ENCODE data around the gene HDAC4.

HDAC4 gene

DNA sequence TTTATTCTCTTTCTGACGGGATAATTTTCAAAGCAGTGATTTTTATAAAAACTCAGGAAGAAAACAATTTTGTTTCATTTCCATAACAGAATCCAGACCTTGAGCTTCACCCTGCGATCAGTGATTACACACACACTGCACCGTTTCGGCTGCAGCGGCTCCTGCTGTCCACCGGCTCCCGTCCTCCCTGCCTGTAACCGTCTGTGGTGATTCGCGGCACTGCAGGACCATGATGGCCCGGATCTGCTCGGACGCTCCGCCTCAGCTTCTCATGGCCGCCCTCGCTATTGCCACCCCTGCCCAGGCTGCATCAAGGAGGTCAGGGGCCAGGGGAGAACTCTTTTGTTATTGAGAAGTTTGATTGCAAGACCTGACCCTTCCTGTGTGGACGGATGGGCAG is 306.9 kb downstream of the HDAC4 start:
- DNase-seq = no peak

DNA sequence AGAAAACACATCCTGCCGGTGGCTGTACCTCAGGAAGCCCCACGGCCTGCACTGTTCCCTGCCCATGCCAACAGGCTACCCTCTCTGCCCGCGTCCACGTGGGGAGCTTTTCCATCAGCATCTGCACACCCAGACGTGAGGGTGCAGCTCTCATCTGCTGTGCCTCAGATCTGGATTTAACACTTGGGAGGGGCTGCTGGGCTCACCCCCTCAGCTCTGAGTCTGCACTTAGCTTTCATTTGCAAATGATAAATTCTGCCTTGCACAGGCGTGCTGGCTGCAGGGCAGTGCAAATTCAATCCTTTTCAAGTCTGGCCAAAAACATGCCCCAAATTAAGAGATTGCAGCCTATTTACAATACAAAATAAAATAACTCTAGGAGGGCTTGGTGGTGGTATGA is 307.3 kb downstream of the HDAC4 start:
- no peak for DNase-seq

DNA sequence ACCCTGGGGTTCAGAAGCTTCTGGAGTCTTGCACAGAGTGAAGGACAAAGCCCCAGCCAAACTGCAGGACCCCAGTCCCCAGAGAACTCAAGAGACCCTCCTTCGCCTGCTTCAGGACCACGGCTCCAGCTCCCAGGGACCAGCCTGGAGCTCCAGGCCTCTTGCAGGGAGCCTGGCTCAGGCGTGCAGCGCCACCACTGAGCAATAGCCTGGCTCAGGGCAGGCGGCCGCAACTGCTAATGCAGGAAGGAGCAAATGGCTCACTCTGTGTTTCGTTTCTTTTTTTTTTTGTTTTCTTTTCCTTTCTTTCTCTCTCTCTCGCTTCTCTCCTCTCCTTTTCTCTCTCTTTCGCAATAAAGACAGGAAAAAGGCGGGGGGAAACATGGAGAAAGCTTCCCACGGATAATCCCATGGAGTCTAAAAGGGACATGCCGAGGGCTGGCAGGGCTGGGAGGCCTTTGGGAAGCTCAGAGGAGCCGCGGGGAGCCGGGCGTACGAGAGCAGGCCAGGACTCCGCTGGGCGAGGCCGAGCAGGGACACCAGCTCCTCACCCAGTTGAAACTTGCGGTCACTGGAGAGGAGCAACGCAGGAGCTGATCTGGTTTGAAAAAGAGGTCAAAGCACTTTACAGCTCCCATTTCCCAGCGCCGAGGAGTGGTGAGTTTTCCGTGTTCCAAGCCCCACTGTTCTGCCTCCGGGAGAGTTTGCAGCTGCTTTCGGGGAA is 308.1 kb downstream of the HDAC4 start:
- no peak for DNase-seq

DNA sequence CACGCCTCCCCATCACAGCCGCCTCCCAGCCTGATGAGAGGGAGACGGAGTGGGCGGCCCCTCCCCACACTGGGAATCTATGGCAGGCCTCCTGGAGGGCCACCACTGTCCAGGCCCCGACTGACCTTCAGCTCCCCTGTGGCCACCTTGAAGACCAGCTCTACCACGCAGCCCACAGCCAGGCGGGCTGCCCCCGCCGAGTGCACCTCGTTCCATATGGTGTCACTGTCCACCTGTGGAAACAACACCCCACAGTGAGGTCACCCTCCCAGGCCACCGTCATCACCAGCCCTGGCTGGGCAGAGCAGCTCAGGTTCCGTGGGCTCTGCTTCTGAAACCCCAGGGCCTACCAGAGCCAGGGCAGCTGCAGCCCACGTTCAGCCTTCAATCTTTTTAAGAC is 310.9 kb downstream of the HDAC4 start:
- no peak for DNase-seq

DNA sequence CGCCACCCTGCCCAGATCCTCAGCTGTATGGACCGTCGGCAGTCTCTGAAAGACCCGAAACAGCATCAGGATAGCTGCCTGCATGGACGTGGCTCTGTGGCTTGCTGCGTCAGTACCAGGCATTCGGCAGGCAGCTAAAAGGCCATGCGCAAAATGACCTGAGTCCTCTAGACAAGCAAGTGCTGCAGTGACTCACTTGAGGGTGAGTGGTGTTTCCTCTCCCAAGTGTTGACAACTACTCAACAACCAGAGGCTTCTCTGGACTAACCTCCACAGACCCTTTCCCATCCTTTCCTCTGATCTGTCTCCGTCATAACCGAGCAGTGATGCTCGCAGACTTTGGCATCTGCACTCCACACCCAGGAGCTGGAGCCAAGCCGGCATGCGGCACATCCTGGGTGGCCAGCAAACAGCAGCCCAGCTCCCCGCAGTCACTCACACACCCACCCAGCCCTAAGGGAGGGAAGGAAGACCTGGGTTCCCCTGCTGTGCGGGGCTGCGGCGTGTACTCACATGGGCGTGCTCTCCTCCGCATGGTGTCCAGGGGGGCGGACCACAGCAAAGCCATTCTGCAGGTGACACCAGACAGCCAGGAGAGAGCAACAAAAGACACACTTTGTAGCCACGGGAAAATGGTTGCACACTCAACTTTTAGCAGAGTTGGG is 313.6 kb downstream of the HDAC4 start:
- no peak for DNase-seq

DNA sequence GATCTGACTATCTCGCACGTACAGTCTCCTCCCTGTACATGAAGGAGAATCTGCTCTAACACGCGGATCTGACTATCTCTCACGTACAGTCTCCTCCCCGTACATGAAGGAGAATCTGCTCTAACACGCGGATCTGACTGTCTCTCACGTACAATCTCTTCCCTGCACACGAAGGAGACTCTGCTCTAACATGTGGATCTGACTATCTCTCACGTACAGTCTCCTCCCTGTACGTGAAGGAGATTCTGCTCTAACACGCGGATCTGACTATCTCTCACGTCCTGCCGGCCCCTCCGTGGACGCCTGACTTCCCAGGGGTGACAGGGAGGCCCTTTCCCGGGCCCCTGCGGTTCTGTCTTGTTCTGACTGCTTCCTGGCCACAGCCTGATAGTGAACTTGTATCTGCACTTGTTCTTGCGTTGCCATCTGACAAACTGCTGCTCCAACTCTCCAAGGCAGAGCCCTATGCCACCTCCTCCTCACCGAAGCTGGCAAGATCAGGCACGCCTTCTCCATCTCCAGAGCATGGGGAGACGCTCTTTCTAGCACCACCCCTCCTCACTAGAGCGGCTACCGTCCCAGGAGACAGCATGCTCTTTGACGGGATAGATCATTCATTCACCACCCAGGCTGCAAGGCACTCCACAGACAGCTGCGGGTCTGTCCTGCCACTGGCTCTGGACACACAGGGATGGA is 314.3 kb downstream of the HDAC4 start:
- no peak for DNase-seq

DNA sequence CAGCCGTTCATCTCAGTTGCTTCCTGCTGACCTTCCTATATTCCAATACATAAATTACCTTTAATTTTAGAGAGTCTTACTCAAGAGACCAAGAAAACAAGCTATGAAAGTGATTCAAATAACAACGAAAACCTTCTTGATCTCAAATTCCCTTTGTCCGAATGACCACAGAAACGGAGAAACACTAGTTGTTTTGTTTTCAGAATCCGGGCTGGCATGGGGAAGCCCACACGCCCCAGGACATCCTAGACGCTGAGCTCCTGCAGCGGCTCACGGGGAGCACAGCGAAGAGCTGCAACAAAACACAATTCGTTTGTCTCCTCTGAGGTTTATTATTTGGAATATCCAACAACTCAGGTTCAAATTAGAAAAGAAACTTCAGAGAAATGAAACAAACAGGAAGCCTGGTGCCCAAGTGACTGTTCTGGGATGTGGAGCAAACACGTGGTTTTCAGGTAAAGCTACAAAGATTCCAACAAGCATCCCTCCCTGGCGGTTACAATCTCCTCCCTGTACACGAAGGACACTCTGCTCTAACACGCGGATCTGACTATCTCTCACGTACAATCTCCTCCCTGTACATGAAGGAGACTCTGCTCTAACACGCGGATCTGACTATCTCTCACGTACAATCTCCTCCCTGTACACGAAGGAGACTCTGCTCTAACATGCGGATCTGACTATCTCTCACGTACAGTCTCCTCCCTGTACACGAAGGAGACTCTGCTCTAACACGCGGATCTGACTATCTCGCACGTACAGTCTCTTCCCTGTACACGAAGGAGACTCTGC is 315.4 kb downstream of the HDAC4 start:
- no peak for DNase-seq

DNA sequence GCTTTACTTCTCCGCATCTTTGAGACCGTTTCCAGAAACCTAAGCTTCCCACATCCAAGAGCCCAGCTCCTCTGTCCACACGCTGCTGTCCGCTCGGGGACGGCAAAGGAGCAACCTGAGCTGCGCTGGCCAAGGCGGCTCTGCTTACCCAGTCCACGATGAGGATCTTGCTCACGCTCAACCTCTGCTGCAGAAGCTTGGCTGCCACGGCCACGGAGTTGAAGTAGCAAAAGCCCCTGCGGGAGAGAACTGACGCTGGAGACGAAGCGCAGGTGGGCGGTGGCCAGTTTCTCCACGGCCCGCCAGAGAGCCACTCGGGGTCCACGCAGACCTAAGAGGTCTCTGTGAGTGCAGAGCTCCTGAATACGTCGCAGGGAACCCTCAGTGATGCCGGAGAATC is 316.8 kb downstream of the HDAC4 start:
- DNase-seq = no peak

DNA sequence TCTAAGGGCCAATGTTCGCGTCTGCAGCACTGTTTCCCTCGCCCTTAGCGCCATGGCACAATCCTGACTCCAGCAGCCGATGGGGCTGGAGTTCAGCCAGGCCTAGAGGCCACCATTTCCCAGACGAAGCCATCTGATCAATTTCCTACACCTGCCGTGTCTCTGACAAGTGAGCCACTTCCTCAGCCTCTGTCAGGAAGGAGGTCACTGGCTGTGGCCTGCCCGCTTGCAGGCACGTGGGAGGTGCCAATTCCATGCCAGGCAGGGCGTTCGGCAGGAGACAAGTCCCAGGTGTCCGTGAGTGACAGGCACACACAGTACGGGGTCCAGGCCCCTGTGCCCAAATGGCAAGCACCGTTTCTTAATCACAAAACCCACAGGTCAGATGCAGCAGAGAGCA is 318.4 kb downstream of the HDAC4 start:
- DNase-seq = no peak

DNA sequence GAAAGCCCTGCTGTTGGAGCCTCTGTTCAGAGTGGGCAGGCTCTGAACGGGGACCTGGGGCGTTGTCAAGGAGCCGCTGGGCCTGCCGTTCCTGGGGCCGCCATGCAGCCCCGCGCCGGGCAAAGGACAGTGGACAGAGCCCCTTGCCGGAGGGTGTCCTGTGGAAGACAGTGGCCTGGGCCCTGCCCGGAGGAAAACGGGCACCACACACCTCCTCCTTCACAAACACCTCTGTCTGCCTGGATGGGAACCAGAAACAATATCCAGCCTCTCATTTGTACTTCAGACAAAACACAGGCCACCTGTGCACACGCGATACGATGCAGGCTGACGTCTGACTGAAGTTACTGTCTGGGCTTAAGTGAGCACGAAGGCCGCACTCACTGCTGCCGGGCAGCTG is 319.2 kb downstream of the HDAC4 start:
- DNase-seq = no peak

DNA sequence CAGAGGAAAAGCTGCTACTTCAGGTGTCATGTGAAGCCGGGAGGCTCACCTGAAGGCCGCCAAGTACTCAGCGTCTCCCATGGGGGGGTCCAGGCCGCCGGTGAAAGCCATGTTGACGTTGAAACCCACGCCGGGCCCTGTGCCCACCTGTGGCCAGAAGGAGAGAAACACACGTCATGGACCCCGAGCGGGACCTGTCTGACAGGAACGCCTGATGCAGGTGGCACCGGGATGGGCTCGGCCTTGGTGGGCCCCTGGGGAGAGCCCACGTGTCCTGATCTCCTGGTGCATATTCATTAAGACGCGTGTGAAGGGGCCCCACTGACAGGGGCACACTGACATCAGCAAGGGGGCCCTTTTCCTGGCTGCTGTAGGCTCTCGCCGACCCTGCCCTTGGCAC is 319.8 kb downstream of the HDAC4 start:
- no peak for DNase-seq

DNA sequence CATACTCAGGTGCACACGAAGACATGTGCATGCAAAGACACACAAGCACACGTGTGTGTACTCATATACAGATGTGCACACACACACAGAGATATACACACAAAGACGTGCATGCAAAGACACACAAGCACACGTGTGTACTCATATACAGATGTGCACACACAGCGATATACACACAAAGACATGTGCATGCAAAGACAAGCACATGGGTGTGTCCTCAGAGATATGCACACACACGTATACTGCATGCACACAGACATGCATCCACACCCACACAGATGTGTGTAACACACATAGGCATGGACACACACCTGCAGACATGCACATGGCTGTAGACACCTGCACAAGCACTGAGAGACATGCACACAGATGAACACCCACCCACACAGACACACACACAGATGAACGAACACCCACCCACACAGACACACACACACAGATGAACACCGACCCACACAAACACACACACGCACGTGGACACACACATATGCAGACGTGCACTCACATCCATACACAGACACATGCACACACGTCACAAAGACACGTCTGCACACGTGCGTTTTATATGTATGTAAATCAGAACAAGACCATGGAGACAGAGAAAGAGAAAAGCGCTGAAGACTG is 321.0 kb downstream of the HDAC4 start:
- no peak for DNase-seq

DNA sequence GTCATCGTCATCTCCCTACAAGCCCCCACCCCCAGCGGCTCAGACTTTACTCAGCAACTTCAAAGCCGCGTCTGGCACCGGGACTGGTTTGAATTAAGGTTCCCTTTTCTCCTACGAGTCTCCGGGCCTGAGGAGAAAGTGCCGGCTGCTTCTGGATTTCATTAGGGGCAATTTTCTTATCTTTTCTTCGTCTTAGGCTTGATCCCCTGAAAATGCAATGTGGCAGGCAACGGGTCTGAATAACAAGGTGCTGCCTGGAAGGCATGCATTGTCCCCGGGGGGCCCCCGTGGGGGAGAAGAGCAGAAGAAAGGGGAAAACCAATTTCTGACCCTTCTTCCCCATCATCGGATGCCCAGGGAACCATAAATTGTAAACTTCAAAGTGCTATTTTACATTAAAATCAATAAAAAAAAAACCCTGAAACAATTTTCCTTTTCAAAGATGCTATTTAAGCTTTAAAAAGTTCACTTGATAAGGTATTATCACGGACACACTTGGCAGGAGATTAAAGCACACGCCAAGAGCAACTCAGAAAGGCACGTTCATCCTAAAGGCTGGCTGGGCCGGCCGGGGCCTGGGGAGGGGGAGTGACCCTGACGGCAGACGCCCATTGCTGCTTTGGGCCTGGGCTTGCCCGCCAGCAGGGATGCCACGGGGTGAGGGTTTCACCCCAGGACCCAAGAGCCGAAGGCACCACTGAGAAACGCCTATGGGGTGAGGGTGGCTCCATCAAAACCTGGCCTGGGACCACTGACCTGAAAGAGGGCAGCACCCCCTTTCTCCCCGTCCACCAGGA is 322.5 kb downstream of the HDAC4 start:
- DNase-seq = no peak

DNA sequence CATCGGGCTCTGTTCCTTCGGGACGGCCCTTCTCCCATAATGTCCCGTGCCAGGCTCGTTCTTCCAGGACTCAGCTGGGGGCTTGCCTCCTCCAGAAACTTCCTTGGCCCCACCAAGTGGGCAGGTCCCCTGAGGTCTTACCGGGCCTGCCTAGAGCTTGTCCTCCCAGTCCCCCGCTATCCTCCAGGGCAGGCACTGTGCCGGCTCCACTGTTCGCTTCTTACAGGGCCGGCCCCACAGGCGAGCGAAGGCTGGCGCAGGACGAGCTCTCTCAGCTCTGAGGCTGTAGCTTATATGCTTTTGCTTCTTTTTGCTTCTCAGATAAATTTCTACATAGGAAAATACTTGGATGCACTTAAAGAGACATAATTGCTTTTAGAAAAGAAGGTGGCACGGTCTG is 323.6 kb downstream of the HDAC4 start:
- DNase-seq = no peak

DNA sequence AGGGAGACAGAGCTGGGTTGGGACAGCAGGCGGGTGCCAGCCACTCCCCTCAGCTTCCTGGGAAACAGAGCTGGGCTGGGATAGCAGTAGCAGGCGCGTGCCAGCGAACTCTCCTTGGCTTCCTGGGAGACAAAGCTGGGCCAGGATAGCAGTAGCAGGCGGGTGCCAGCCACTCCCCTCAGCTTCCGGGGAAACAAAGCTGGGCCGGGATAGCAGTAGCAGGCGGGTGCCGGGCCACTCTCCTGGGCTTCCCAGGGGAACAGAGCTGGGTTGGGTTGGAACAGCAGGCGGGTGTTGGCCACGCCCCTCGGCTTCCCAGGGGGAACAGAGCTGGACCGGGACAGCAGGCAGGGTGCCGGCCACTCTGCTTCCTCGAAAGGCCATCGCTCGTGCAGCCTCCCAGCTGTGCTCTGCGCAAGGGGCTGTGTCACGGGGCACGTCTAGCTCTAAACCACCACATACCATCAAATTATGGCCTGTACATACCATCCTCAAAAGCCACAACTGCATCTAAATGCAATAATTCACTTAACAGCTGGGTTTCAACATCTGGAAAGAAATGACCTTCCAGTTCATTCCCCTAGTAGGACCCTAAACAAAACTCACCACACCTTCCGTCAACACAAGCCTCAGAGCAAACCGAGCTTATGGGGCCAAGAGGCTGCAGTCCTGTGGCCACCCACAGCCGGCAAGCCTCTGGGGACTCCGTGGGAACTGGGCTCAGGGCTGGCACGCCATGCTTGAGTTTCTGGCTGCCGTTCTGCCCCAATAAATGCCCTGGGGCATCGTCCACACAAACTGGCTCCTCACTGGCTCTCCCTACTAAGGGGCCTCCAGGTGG is 324.7 kb downstream of the HDAC4 start:
- DNase-seq = no peak

DNA sequence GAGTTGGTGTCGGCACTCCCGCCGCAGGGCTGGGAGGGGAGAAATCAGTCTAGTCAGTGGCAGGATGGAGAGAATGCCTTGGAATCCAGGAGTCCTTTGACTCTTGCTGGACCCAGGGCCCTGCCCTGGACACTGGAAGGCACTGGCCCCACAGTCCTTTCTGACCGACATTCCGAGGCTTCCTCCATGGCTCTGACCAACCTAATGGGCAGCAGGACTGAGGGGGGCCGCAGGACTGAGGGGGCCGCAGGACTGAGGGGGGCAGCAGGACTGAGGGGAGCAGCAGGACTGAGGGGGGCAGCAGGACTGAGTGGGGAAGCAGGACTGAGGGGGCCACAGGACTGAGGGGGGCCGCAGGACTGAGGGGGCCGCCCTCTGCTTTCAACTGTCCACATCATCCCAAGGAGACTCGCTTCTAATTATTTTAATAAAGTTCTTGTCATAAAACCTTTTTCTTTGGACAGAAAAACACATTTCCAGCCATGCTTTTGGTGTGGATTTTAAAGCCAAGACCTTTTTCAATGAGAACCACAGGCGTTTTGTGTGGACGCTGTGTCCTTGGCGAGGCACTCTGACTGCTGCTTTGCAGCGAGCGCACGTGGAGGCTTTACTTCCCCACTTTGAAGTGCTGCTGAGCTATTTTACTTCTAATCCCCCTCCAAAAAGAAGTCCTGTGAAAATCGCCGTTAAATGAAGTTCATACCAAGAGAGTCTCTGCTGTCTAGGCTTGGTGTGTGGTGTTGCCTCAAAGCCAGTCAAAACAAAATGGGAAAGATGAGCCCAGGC is 326.9 kb downstream of the HDAC4 start:
- DNase-seq = no peak

DNA sequence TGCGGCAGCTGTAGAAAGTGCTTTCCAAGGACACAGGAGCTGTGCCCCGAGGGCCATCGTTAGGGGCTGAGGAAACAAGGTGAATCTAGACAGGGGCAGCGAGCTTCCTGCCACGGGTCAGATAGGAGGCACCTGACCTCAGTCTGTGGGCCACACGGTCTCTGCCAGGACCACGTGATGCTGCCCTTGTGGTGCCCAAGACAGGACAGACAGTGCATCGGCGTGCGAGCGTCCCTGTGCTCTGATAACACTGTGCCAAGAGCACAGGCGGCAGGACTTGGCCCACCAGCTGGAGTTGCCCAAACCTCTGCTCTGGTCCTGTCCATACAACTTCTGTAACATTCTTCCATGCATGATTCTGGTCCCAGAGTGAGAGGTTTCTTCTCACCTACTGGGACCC is 327.6 kb downstream of the HDAC4 start:
- no peak for DNase-seq

DNA sequence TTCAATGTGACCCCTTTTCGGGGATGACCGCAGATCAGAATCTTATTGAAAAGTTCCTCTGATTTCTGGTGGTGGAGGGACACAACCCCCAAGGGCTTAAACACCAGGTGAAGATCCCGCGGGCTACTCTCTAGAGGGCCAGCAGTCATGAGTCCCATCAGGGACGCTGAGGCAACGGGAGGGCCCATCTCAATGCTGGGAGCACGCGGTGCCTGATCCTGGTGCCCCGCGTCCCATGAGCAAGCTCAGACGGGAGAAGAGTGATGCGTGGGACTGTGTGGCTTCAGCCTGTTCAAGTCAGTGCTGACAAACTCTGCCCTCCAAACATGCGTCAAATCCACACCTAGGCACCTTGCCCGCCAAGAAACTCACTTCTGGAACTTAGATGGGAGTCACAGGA is 328.0 kb downstream of the HDAC4 start:
- DNase-seq = no peak

DNA sequence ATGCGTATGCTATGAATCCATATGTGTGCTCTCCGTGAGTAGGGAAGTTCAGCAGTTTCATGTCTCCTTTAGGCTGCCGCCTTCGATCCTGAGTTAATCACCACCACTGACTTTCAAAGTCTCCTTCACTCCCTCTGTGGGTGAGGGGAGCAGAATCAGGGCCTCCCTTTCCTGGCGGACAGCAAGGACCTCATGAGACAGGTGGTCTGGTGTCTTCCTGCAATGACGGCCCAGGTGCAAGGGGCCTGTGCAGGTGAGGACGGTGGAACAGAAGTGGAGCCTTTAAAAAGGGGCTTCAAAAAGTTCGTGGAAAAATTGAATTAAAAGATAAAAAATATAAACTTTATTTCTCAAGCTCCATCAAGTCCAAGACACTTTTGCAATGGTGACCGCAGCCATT is 330.4 kb downstream of the HDAC4 start:
- DNase-seq = no peak

Measured in NCI-H1436 treated with DMSO at 0.1 percent for 48 hours (cell line).